RWPE1 (cell line): Measurements from ENCODE around the gene RYR1.
"Not testable (repeated sequence)": the region's sequence is repeated elsewhere in the genome, so short reads cannot be mapped to it uniquely, and the experiment has no call there.

Experiments
- CTCF ChIA-PET: fragments of 350-600 bp; sonication (Branson Sonifier 250); formaldehyde crosslinking; extraction: SDS; loops from one replicate; lab custom pipeline; 2021; lab: Yijun Ruan, JAX
- POLR2A ChIA-PET: fragments of 400-600 bp; formaldehyde crosslinking; extraction: SDS; loops from one replicate; lab custom pipeline; 2020; ENCODE audit warnings: antibody characterized with exemption; ENCODE audit not compliant: low non-redundant PET; lab: Yijun Ruan, JAX
- DNase-seq: peaks from one replicate; pipeline ENCODE4 v3.0.0; 2012; ENCODE audit warnings: low spot score
- H3K27ac ChIP-seq: fragments of 450-650 bp; 2 replicates; pipeline ENCODE4 v1.5.1; 2017
- CTCF ChIP-seq: fragments of 450-650 bp; conservative IDR thresholded peaks from 2 replicates; pipeline ENCODE4 v1.5.1; 2017; ENCODE audit warnings: low read depth, mild to moderate bottlenecking

The RYR1 gene

DNA sequence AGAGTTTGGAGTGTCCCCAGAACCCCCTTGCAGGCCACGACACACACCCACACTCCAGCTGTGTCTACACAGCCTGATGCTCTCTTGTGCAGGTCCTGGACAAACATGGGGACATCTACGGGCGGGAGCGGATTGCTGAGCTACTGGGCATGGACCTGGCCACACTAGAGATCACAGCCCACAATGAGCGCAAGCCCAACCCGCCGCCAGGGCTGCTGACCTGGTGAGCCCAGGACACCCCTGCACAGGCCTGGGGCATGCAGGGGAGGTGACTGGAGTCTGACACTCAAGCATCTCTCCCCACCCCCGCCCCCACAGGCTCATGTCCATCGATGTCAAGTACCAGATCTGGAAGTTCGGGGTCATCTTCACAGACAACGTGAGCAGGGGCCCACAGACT lies 144.3 kb downstream of the RYR1 start:
- DNase-seq: no peak
- POLR2A ChIA-PET: no interaction called here
- TF ChIP-seq CTCF: no peak
- CTCF ChIA-PET: no interaction called here
- H3K27ac ChIP-seq: peak overlapping the region; percentile 8; the same call in 1 of the 2 replicates

DNA sequence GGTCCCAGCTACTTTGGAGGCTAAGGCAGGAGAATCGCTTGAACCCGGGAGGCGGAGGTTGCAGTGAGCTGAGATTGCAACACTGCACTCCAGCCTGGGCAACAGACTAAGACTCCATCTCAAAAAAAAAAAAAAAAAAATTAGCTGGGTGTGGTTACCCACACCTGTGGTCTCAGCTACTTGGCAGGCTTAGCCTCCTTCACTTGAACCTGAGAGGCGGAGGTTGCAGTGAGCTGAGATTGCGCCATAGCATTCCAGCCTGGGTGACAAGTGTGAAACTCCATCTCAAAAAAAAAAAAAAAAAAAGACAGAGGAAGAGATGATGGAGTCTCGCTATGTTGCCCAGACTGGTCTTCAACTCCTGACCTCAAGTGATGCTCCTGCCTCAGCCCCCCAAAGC lies 145.8 kb downstream of the RYR1 start:
- peak overlapping the region; percentile 76 for H3K27ac ChIP-seq
- ChIA-PET POLR2A (interaction anchor here (0.6 to 1.8 kb wide), 2 partner anchors 39 to 107 kb away, joined by 4 to 6 read pairs; partner anchors contain the start of gene EIF3K), CTCF (interaction anchor here (0.6 to 0.8 kb wide), 2 partner anchors 10 to 322 kb away, joined by 3 to 4 read pairs; no protein-coding TSS in a partner anchor)
- not testable (repeated sequence) for DNase-seq

GRCh38 chr19:38580080-38580479 lies 146.6 kb downstream of the RYR1 start:
- peak overlapping the region; percentile 76 for H3K27ac ChIP-seq
- DNase-seq: no peak
- ChIA-PET POLR2A (interaction anchor here (1.8 kb wide), 1 partner anchor 39 kb away, joined by 6 read pairs; the partner anchor contains the start of gene EIF3K), CTCF (interaction anchor here (0.5 to 0.6 kb wide), 2 partner anchors 16 to 245 kb away, joined by 3 to 6 read pairs; no protein-coding TSS in a partner anchor)
- TF ChIP-seq CTCF: no peak

DNA sequence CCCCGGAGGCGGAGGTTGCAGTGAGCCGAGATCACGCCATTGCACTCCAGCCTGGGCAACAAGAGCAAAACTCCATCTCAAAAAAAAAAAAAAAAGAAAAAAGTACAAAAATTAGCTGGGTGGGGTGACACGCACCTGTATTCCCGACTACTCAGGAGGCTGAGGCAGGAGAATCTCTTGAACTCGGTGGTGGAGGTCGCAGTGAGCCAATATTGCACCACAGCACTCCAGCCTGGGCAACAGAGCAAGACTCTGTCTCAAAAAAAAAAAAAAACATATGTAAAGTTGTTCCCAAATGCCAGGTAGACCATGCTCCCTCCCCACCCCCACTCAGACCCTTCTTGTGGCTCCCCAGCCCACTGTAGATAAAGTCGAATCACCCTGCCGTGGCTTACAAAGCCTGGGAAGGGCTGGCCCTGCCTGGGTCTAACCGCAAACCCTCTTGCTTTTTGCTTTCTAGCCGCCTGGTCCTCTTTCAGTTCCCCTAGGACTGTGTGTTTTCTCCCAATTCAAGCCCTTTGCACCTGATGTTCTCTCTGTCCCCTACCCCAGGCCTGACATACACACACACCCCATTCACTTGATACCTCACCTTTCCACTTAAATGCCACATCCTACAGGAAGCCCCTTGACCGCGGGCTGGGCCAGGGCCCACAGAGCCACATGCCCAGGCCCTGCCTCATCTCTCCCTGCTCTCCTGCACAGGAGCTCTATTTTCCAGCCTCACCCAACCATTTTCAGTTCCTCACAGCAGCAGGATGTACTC lies 149.9 kb downstream of the RYR1 start:
- ChIA-PET CTCF (no interaction called here), POLR2A (no interaction called here)
- DNase-seq: no peak
- H3K27ac ChIP-seq: no peak overlapping the region
- TF ChIP-seq CTCF: no peak

GRCh38 chr19:38583985-38584305 lies 150.5 kb downstream of the RYR1 start:
- CTCF ChIA-PET: no interaction called here
- no peak for DNase-seq
- no peak for TF ChIP-seq CTCF
- H3K27ac ChIP-seq: no peak overlapping the region
- POLR2A ChIA-PET: no interaction called here

DNA sequence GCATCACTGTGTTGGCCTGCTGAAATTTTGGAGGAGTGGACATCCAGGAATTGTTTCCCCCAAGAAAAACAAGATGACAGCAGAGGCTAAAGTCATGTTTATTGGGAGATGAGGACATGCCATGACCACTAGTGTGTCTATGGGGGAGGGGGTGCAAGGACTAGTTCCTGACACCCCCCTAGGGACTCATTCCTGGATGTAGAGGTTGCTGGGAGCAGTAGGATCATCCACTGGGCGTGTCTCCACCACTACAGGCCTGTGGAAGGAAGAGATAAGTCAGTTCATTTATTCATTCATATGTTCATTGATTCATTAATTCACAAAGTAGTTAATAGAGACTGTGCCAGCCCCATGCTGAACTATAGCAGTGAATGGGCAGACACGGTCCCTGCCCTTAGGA lies 154.1 kb downstream of the RYR1 start:
- no peak overlapping the region for H3K27ac ChIP-seq
- POLR2A ChIA-PET: no interaction called here
- CTCF ChIA-PET: no interaction called here
- no peak for TF ChIP-seq CTCF
- no peak for DNase-seq

DNA sequence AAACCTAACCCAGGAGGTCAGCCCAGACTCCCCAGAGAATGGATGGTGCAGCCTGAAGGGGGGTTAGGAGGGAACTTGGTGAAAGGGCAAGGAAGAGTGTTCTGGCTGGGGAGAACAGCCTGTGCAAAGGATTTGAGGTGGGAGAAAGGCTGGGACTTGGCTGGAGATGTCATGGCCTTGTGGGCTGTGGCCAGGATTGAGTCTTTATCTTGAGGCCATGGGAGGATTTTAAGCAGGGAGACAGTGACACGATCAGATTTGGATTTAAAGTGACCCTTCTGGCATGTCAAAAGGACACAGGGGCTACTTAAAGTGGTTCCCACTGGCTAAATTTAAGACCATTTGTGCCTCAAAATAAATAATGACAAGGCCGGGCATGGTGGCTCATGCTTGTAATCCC lies 154.6 kb downstream of the RYR1 start:
- DNase-seq: no peak
- ChIA-PET POLR2A (no interaction called here), CTCF (no interaction called here)
- H3K27ac ChIP-seq: no peak overlapping the region
- no peak for TF ChIP-seq CTCF
